Omental fat pad (tissue), 4 donors: ENCODE results near the gene IL36B. TPM values are rescaled to one million over a fixed set of nuclear protein-coding genes. Genes with fewer than 3 reads are reported as not detected.

Experiments used
- ATAC-seq: fragments of 150-250 bp; one replicate; pipeline ENCODE4 v1.9.1; 2016; ENCODE audit warnings: mild to moderate bottlenecking, moderate library complexity; ENCODE audit not compliant: low FRiP score
- DNase-seq: peaks from one replicate; pipeline ENCODE4 v3.0.0-alpha.2; 2019; ENCODE audit warnings: low spot score
- CTCF ChIP-seq, 3 donors: fragments of 450-650 bp; IDR thresholded peaks; one replicate each; pipeline ENCODE4 v1.5.1; 2016 to 2017; ENCODE audit warnings: antibody characterized with exemption in 3 of 3, mild to moderate bottlenecking in 3 of 3, moderate library complexity in 2 of 3
- total RNA-seq, 4 donors: library from RNA; depleted of rRNA; stranded (reverse); fragments of >200 nt; gene quantifications; one replicate each; pipeline ENCODE4 v1.1.0, GENCODE V29; 2016

Gene IL36B
- total RNA-seq, 4 donors from 2014 or later = not detected

GRCh38 chr2:113081488-113082210, 29.0 kb upstream of the IL36B start:
- DNase-seq = no peak
- ATAC-seq = no peak
- TF ChIP-seq CTCF (IDR thresholded peaks at IDR 0.05) = no peak

DNA sequence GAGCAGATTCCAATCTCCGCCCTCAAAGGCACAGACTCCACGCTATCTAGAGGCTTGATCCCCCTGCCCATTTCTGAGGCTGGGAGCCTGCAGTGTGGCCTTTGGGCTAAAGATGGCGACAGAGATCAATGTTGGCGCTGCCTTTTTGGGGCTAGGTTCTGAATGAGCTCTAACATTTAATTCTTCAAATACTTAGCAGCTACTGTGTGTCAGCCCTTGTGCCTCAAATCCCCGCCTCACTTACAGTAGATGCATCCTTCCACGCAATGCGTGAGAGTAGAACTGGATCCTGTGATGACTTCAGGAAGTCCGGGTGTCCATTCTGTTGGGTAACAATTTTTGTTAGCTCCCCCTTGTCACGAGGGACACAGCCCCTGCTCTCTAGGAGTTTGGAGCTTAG, 27.5 kb upstream of the IL36B start:
- ATAC-seq (no peak), DNase-seq (no peak)
- no peak for TF ChIP-seq CTCF (IDR thresholded peaks at IDR 0.05)

DNA sequence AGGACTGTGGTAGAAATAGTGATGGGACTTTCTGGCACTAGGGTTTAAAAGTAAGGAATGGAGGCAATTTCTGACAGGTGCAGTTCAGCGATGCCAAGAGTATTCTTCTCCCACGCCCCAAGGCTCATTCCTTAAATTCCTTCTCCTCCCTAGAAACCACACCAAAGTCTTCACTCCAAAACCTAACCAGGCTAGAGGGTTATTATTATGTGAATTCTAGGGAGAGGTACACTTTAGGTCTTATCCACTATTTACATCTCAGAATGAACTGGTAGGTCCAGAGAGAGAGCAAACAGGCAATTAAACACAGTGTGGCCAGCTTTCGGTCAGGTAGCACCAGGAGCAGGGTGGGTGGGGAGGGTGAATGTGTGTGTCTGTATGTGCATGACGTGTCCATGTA, 26.5 kb upstream of the IL36B start:
- DNase-seq = no peak
- ATAC-seq = no peak
- no peak for TF ChIP-seq CTCF (IDR thresholded peaks at IDR 0.05)

GRCh38 chr2:113078350-113078839, 25.7 kb upstream of the IL36B start:
- TF ChIP-seq CTCF (IDR thresholded peaks at IDR 0.05) = no peak
- peak; percentile 85 for ATAC-seq
- DNase-seq = no peak

- ATAC-seq = peak; percentile 39
- TF ChIP-seq CTCF (IDR thresholded peaks at IDR 0.05) = no peak
- no peak for DNase-seq
These were observed 25.3 kb upstream of the IL36B start for GRCh38 chr2:113077921-113078320.

GRCh38 chr2:113076954-113077669, 24.4 kb upstream of the IL36B start:
- no peak for ATAC-seq
- no peak for TF ChIP-seq CTCF (IDR thresholded peaks at IDR 0.05)
- DNase-seq = no peak
